ENCODE data around the gene CAPN1. TPM values are rescaled to one million over a fixed set of nuclear protein-coding genes. Genes with fewer than 3 reads are reported as not detected.
A peak's percentile ranks its signal among the peaks of the same experiment; 100 is the strongest.

The CAPN1 gene
- total and polyA plus RNA-seq, 2 of the 4 experiments (the other 2 are of a cell fraction): 110 to 182 TPM

- ATAC-seq (ENCODE audit: low read depth) (peak; percentile 25), DNase-seq (peak; percentile 6)
- no peak overlapping the region for H3K14ac ChIP-seq (replicated peaks; ENCODE audit: low read depth, low read length)
- no peak overlapping the region for H2BK120ac ChIP-seq (ENCODE audit: low read depth, low read length)
- no peaks in the 10 kb centered on the region for H4K20me1 ChIP-seq (ENCODE audit: insufficient read depth, low read length)
- in situ Hi-C loops (cut with MboI; ENCODE audit: low sequenced_read_pairs) (no loop called here), intact Hi-C loops (cut with micrococcal nuclease) (no loop called here), dilution Hi-C loops (cut with HindIII; ENCODE audit: low sequenced_read_pairs, unreplicated experiment) (no loop called here)
- H3K18ac ChIP-seq (ENCODE audit: low read depth, low read length): no peak overlapping the region
- H3K27ac ChIP-seq (ENCODE audit: insufficient read depth, low read length): no peak overlapping the region
- peak overlapping the region; percentile 65 for H2AFZ ChIP-seq (replicated peaks; ENCODE audit: low read length, poor library complexity)
- H4K91ac ChIP-seq (ENCODE audit: insufficient read depth, low read depth, low read length): no peak overlapping the region
- no peak overlapping the region for H3K4me3 ChIP-seq (ENCODE audit: insufficient read depth, low read depth, low read length)
- peaks cover 28% of the 10 kb centered on the region for H3K36me3 ChIP-seq (ENCODE audit: control insufficient read depth, insufficient read depth, low read length)
- H3K79me1 ChIP-seq (ENCODE audit: low read depth in 1 of 2, low read length in 2 of 2): peaks cover 0 to 4% of the 10 kb centered on the region in 2 experiments; a peak in 1 of 4 replicates
- H4K5ac ChIP-seq (ENCODE audit: low read depth, low read length): no peak overlapping the region
- H2AK5ac ChIP-seq (ENCODE audit: low read depth, low read length): no peak overlapping the region
- peaks cover 5% of the 10 kb centered on the region for H3K4me1 ChIP-seq (ENCODE audit: control insufficient read depth, insufficient read depth, low read length)
- 82% methylated on average over 11 of the region's 26 CpGs; no CpG with 5 or more reads in 1 of the 2 experiments for WGBS, 2 experiments (ENCODE audit: extremely low coverage in 2 of 2, insufficient read length in 1 of 2)
- peak overlapping the region; percentile 95 for H2AK9ac ChIP-seq (replicated peaks; ENCODE audit: low read depth, low read length, poor library complexity)
- ChIA-PET CTCF (no interaction called here), POLR2A (ENCODE audit: unreplicated experiment) (no interaction called here)
- no peak overlapping the region for H3K9ac ChIP-seq (ENCODE audit: low read depth, low read length)
- no peak overlapping the region for H2BK15ac ChIP-seq (ENCODE audit: low read depth, low read length)
- H3K4me2 ChIP-seq (ENCODE audit: low read depth, low read length): no peak overlapping the region
- no peak overlapping the region for H2BK20ac ChIP-seq (ENCODE audit: low read depth, low read length)
- H2BK5ac ChIP-seq (ENCODE audit: low read depth, low read length, poor library complexity, severe bottlenecking): no peak overlapping the region
- no peaks in the 10 kb centered on the region for H3K9me3 ChIP-seq (ENCODE audit: control insufficient read depth, insufficient read depth, low read length)
- peaks cover 4% of the 10 kb centered on the region; the same call in 1 of the 2 replicates for H3K9me1 ChIP-seq (ENCODE audit: insufficient read depth, low read length)
- no peak overlapping the region for H3K23ac ChIP-seq (ENCODE audit: low read depth, low read length)
- peak overlapping the region in 1 of 2 experiments; percentile 19; a peak in 1 of 4 replicates for H4K8ac ChIP-seq (ENCODE audit: low read depth in 2 of 2, low read length in 2 of 2)
- TF ChIP-seq USF2 (IDR thresholded peaks at IDR 0.05; ENCODE audit: low read depth, low read length) (no peak), RCOR1 (IDR thresholded peaks at IDR 0.05; ENCODE audit: insufficient replicate concordance, low read length) (no peak), SMC3 (IDR thresholded peaks at IDR 0.05; ENCODE audit: low read depth, low read length) (no peak), NFE2L2 (IDR thresholded peaks at IDR 0.05; ENCODE audit: low read depth, low read length) (no peak), POLR2A (IDR thresholded peaks at IDR 0.05; ENCODE audit: low read depth, low read length) (no peak), FOS (IDR thresholded peaks at IDR 0.05; ENCODE audit: low read depth, low read length) (no peak), BHLHE40 (IDR thresholded peaks at IDR 0.05; ENCODE audit: low read depth, low read length) (no peak), CTCF (conservative IDR thresholded peaks at IDR 0.05; ENCODE audit: low read depth, low read length) (no peak), RFX5 (IDR thresholded peaks at IDR 0.05; ENCODE audit: low read depth, low read length) (no peak), ELK1 (IDR thresholded peaks at IDR 0.05; ENCODE audit: borderline replicate concordance, low read depth, low read length) (no peak), CHD1 (IDR thresholded peaks at IDR 0.05; ENCODE audit: low read depth, low read length) (no peak), CEBPB (IDR thresholded peaks at IDR 0.05; ENCODE audit: low read depth, low read length) (no peak)
- H3K27me3 ChIP-seq (ENCODE audit: control insufficient read depth, insufficient read depth, low read length): no peaks in the 10 kb centered on the region
- no peak overlapping the region for H3K4ac ChIP-seq (ENCODE audit: low read depth, low read length)
- BruUV-seq (replicated peaks): no TSS peak
- H3K56ac ChIP-seq (ENCODE audit: extremely low read depth, insufficient read depth, low read length): no peak overlapping the region
Measured at GRCh38 chr11:65213322-65214211, 31.8 kb downstream of the CAPN1 start.
